Mesenchymal stem cell (in vitro differentiated cells and primary cell): ENCODE data around the gene REELD1.

Experiments
- DNase-seq: peaks from one replicate; pipeline ENCODE4 v3.0.0-alpha.2; 2013
- H2AFZ ChIP-seq: one replicate; pipeline ENCODE4 v1.6.1; 2013; ENCODE audit warnings: low read depth, mild to moderate bottlenecking, control low read depth, inconsistent platforms, low read length, moderate library complexity
- H2AK5ac ChIP-seq: 2 replicates; pipeline ENCODE4 v1.6.1; 2013; ENCODE audit warnings: low read length, moderate library complexity, mild to moderate bottlenecking, inconsistent platforms; ENCODE audit not compliant: severe bottlenecking
- H2BK120ac ChIP-seq: one replicate; pipeline ENCODE4 v1.6.1; 2013; ENCODE audit warnings: low read depth, mild to moderate bottlenecking, inconsistent platforms, low read length, moderate library complexity
- H2BK12ac ChIP-seq, 2 experiments: one replicate each; pipeline ENCODE4 v1.6.1; 2013; ENCODE audit warnings: inconsistent platforms in 2 of 2, low read length in 2 of 2, mild to moderate bottlenecking in 2 of 2, moderate library complexity in 2 of 2, control low read depth in 1 of 2
- H2BK15ac ChIP-seq: one replicate; pipeline ENCODE4 v1.6.1; 2013; ENCODE audit warnings: mild to moderate bottlenecking, low read depth, inconsistent platforms; ENCODE audit not compliant: poor library complexity, severe bottlenecking
- H2BK5ac ChIP-seq: 2 replicates; pipeline ENCODE4 v1.6.1; 2013; ENCODE audit warnings: low read depth, mild to moderate bottlenecking, low read length, control low read depth, inconsistent platforms; ENCODE audit not compliant: poor library complexity, severe bottlenecking
- H3K14ac ChIP-seq, 2 experiments: one replicate each; pipeline ENCODE4 v1.6.1; 2013; ENCODE audit warnings: inconsistent platforms in 2 of 2, low read length in 2 of 2, control low read depth in 1 of 2, mild to moderate bottlenecking in 1 of 2, moderate library complexity in 1 of 2
- H3K18ac ChIP-seq, 2 experiments: one replicate each; pipeline ENCODE4 v1.6.1; 2013; ENCODE audit warnings: inconsistent platforms in 2 of 2, low read length in 2 of 2, control low read depth in 1 of 2, low read depth in 1 of 2, mild to moderate bottlenecking in 1 of 2
- H3K23ac ChIP-seq, 2 experiments: one replicate each; pipeline ENCODE4 v1.6.1; 2013; ENCODE audit warnings: inconsistent platforms in 2 of 2, low read length in 2 of 2, mild to moderate bottlenecking in 2 of 2, moderate library complexity in 2 of 2, control low read depth in 1 of 2
- H3K27ac ChIP-seq: 2 replicates; pipeline ENCODE4 v1.5.1; 2013; ENCODE audit warnings: mild to moderate bottlenecking, moderate library complexity, low read length, control low read depth, inconsistent platforms; ENCODE audit not compliant: poor library complexity, severe bottlenecking
- H3K27me3 ChIP-seq, 2 experiments: 2 replicates each; pipeline versions ENCODE4 v1.6.1 to v1.7.0; 2013; ENCODE audit warnings: low read length in 2 of 2, mild to moderate bottlenecking in 2 of 2, moderate library complexity in 2 of 2, control low read depth in 1 of 2, inconsistent platforms in 1 of 2; ENCODE audit not compliant: control insufficient read depth in 1 of 2, insufficient read depth in 1 of 2
- H3K36me3 ChIP-seq, 2 experiments: 2 replicates each; pipeline versions ENCODE4 v1.6.1 to v1.7.0; 2013; ENCODE audit warnings: low read length in 2 of 2, control low read depth in 1 of 2, inconsistent platforms in 1 of 2, low read depth in 1 of 2, mild to moderate bottlenecking in 1 of 2; ENCODE audit not compliant: insufficient read depth in 2 of 2, control insufficient read depth in 1 of 2
- H3K4ac ChIP-seq, 2 experiments: one replicate each; pipeline ENCODE4 v1.6.1; 2013; ENCODE audit warnings: inconsistent platforms in 2 of 2, low read length in 2 of 2, mild to moderate bottlenecking in 2 of 2, moderate library complexity in 2 of 2, control low read depth in 1 of 2, low read depth in 1 of 2
- H3K4me1 ChIP-seq: 2 replicates; pipeline ENCODE4 v1.6.1; 2013; ENCODE audit warnings: low read depth, low read length, control low read depth; ENCODE audit not compliant: control insufficient read depth, insufficient read depth
- H3K4me2 ChIP-seq: 2 replicates; pipeline ENCODE4 v1.6.1; 2013; ENCODE audit warnings: low read length, mild to moderate bottlenecking, inconsistent platforms; ENCODE audit not compliant: poor library complexity, severe bottlenecking
- H3K4me3 ChIP-seq, 2 experiments: 2 replicates each; pipeline versions ENCODE4 v1.5.1 to v1.7.0; 2013; ENCODE audit warnings: low read length in 2 of 2, mild to moderate bottlenecking in 2 of 2, control low read depth in 1 of 2, low read depth in 1 of 2; ENCODE audit not compliant: insufficient read depth in 1 of 2
- H3K79me1 ChIP-seq: replicated peaks from 2 replicates; pipeline ENCODE4 v1.6.1; 2013; ENCODE audit warnings: mild to moderate bottlenecking, control low read depth, low read length, inconsistent platforms; ENCODE audit not compliant: poor library complexity, severe bottlenecking
- H3K9ac ChIP-seq: 2 replicates; pipeline ENCODE4 v1.7.0; 2013; ENCODE audit warnings: mild to moderate bottlenecking, low read length, moderate library complexity
- H3K9me3 ChIP-seq: 2 replicates; pipeline ENCODE4 v1.7.0; 2013; ENCODE audit warnings: mild to moderate bottlenecking, low read length; ENCODE audit not compliant: control insufficient read depth
- H4K8ac ChIP-seq: one replicate; pipeline ENCODE4 v1.6.1; 2013; ENCODE audit warnings: inconsistent platforms, mild to moderate bottlenecking, low read length, moderate library complexity
- H4K91ac ChIP-seq: one replicate; pipeline ENCODE4 v1.6.1; 2013; ENCODE audit warnings: mild to moderate bottlenecking, low read length, inconsistent platforms
- WGBS: methylation state at CpG from one replicate; pipeline ENCODE4 v1.1.7; 2013; ENCODE audit warnings: mixed read lengths; 5-methylcytosine and 5-hydroxymethylcytosine counted together

REELD1 gene

GRCh38 chr4:146202665-146203064 is 11.7 kb upstream of the REELD1 start:
- Histone ChIP-seq H3K4me3 (no peak overlapping the region), H3K9me3 (no peaks in the 10 kb centered on the region), H2AK5ac (no peak overlapping the region), H2BK12ac (no peak overlapping the region), H4K8ac (no peak overlapping the region), H2BK15ac (no peak overlapping the region), H3K4me2 (no peak overlapping the region), H3K36me3 (no peaks in the 10 kb centered on the region), H2BK120ac (no peak overlapping the region), H3K79me1 (no peaks in the 10 kb centered on the region), H2AFZ (no peak overlapping the region), H3K4me1 (no peaks in the 10 kb centered on the region), H3K18ac (no peak overlapping the region), H3K23ac (no peak overlapping the region), H3K27me3 (no peaks in the 10 kb centered on the region), H3K27ac (no peak overlapping the region), H3K4ac (no peak overlapping the region), H3K9ac (no peak overlapping the region), H4K91ac (no peak overlapping the region), H2BK5ac (no peak overlapping the region), H3K14ac (no peak overlapping the region)
- DNase-seq, result no peak
- whole genome bisulfite sequencing, result 58% methylated on average over 2 of the region's 2 CpGs

DNA sequence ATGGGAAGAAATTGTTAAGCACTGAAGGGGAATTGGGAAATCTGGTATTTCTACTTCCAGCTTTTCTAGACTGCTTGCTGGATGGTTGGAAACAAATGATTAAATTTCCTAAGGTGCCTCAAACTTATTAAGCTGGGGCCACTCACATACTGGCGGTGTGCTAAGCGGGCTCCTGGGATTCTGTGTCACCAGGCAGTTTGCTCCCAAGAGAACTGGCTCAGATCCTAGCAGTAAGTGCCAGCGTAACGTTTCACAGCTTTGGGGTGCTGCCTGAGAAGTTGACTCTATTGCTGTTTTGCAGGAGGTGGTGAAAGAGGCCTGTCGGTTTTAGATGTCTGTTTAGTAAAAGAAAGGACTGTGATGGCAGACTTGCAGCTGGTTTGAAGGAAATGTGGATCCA is 6.9 kb upstream of the REELD1 start:
- Histone ChIP-seq H3K4me3 (no peak overlapping the region), H3K79me1 (no peaks in the 10 kb centered on the region), H2BK15ac (no peak overlapping the region), H3K9ac (no peak overlapping the region), H3K27me3 (no peaks in the 10 kb centered on the region), H3K18ac (no peak overlapping the region), H2BK5ac (no peak overlapping the region), H3K9me3 (no peaks in the 10 kb centered on the region), H2AFZ (no peak overlapping the region), H2BK12ac (no peak overlapping the region), H3K14ac (no peak overlapping the region), H3K27ac (no peak overlapping the region), H2AK5ac (no peak overlapping the region), H3K36me3 (no peaks in the 10 kb centered on the region), H3K4ac (no peak overlapping the region), H2BK120ac (no peak overlapping the region), H3K23ac (no peak overlapping the region), H4K8ac (no peak overlapping the region), H3K4me2 (no peak overlapping the region), H4K91ac (no peak overlapping the region), H3K4me1 (no peaks in the 10 kb centered on the region)
- WGBS, result 89% methylated on average over 5 of the region's 5 CpGs
- DNase-seq, result no peak

GRCh38 chr4:146210890-146211289 is 3.4 kb upstream of the REELD1 start:
- Histone ChIP-seq H3K27me3 (no peaks in the 10 kb centered on the region), H3K4me2 (no peak overlapping the region), H2AFZ (no peak overlapping the region), H3K4ac (no peak overlapping the region), H3K18ac (no peak overlapping the region), H3K36me3 (no peaks in the 10 kb centered on the region), H2AK5ac (no peak overlapping the region), H4K91ac (no peak overlapping the region), H3K9ac (no peak overlapping the region), H2BK120ac (no peak overlapping the region), H2BK12ac (no peak overlapping the region), H3K4me1 (no peaks in the 10 kb centered on the region), H4K8ac (no peak overlapping the region), H3K27ac (no peak overlapping the region), H3K79me1 (no peaks in the 10 kb centered on the region), H3K14ac (no peak overlapping the region), H3K9me3 (no peaks in the 10 kb centered on the region), H2BK5ac (no peak overlapping the region), H3K4me3 (no peak overlapping the region), H3K23ac (no peak overlapping the region), H2BK15ac (no peak overlapping the region)
- no CpG with 5 or more reads among the region's 2 CpGs for WGBS
- DNase-seq, result no peak

DNA sequence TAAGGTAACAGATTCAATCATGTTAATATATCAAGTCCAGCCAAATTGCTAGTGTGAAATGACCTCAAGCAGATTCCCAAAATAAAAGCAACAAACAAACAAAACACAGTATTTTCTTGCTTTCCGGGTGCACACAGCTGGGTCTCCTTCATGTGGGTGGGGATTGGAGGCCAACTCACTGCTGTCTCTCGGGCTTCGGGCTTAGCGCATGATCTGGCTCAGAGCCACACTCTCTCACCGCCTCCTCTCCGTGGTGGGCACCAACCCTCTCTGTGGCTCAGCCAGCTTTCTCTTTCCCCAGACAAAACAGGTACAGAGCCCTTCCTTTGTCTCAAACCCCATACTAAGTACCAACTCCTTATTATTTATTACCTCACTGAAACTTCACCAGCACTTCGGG is 2.9 kb upstream of the REELD1 start:
- H3K9me3 ChIP-seq, result no peaks in the 10 kb centered on the region
- no peak overlapping the region for H2AFZ ChIP-seq
- no peak overlapping the region for H3K14ac ChIP-seq
- no peak overlapping the region for H2BK15ac ChIP-seq
- H2BK12ac ChIP-seq, result no peak overlapping the region
- H3K9ac ChIP-seq, result no peak overlapping the region
- no peak overlapping the region for H3K18ac ChIP-seq
- H4K8ac ChIP-seq, result no peak overlapping the region
- H4K91ac ChIP-seq, result no peak overlapping the region
- no peak overlapping the region for H3K4ac ChIP-seq
- H3K27me3 ChIP-seq, result no peaks in the 10 kb centered on the region
- no peaks in the 10 kb centered on the region for H3K36me3 ChIP-seq
- no peak overlapping the region for H2AK5ac ChIP-seq
- H3K4me3 ChIP-seq, result no peak overlapping the region
- 79% methylated on average over 6 of the region's 7 CpGs for WGBS
- H3K4me1 ChIP-seq, result no peaks in the 10 kb centered on the region
- DNase-seq, result no peak
- no peak overlapping the region for H3K23ac ChIP-seq
- H3K27ac ChIP-seq, result no peak overlapping the region
- H3K4me2 ChIP-seq, result no peak overlapping the region
- H2BK120ac ChIP-seq, result no peak overlapping the region
- no peak overlapping the region for H2BK5ac ChIP-seq
- no peaks in the 10 kb centered on the region for H3K79me1 ChIP-seq
